ENCODE measurements around the gene SEMA5A. TPM values are rescaled to one million over a fixed set of nuclear protein-coding genes. Genes with fewer than 3 reads are reported as not detected.

The SEMA5A gene
- polyA plus RNA-seq, 1 donor from 2014 or later: 3.2 TPM

- Histone ChIP-seq H3K36me3 (ENCODE audit: insufficient read depth, low read length) (no peaks in the 10 kb centered on the region), H3K9me3 (ENCODE audit: low read length) (no peaks in the 10 kb centered on the region), H3K9ac (ENCODE audit: low read length) (no peak overlapping the region), H3K27ac (ENCODE audit: low read length) (no peak overlapping the region), H3K9me2 (ENCODE audit: insufficient read depth, low read length) (no peaks in the 10 kb centered on the region), H3F3A (ENCODE audit: insufficient read depth, low read length, poor library complexity, severe bottlenecking) (no peaks in the 10 kb centered on the region), H3K4me3 (ENCODE audit: low read length) (no peak overlapping the region), H3K79me2 (replicated peaks; ENCODE audit: insufficient read depth, low read length) (no peaks in the 10 kb centered on the region), H2AFZ (ENCODE audit: low read depth, low read length) (no peak overlapping the region), H4K20me1 (ENCODE audit: insufficient read depth) (no peaks in the 10 kb centered on the region), H3K4me2 (ENCODE audit: low read length) (no peak overlapping the region), H3K27me3 (ENCODE audit: insufficient read depth, low read depth, low read length) (no peaks in the 10 kb centered on the region)
- no peak for TF ChIP-seq TAF1 (IDR thresholded peaks at IDR 0.05; ENCODE audit: low read depth)
- TF ChIP-seq EZH2 (IDR thresholded peaks at IDR 0.05; ENCODE audit: borderline replicate concordance, insufficient read depth, low read length, poor library complexity, severe bottlenecking): no peak
- no peak for TF ChIP-seq POLR2AphosphoS5 (IDR thresholded peaks at IDR 0.05)
- no peak for TF ChIP-seq RAD21 (conservative IDR thresholded peaks at IDR 0.05)
- no peak for TF ChIP-seq CTCF (IDR thresholded peaks at IDR 0.05; ENCODE audit: poor library complexity, severe bottlenecking)
- TF ChIP-seq EP300 (conservative IDR thresholded peaks at IDR 0.05; ENCODE audit: poor library complexity, severe bottlenecking): no peak
- TF ChIP-seq REST (IDR thresholded peaks at IDR 0.05; ENCODE audit: borderline replicate concordance): no peak
- TF ChIP-seq SMC3 (conservative IDR thresholded peaks at IDR 0.05; ENCODE audit: poor library complexity): no peak
- no peak for TF ChIP-seq MXI1 (conservative IDR thresholded peaks at IDR 0.05; ENCODE audit: poor library complexity, severe bottlenecking)
These were observed 282.2 kb downstream of the SEMA5A start for GRCh38 chr5:9263656-9264055.

GRCh38 chr5:9251379-9251980, 294.4 kb downstream of the SEMA5A start:
- Histone ChIP-seq H3K4me3 (ENCODE audit: low read length) (no peak overlapping the region), H3F3A (ENCODE audit: insufficient read depth, low read length, poor library complexity, severe bottlenecking) (no peaks in the 10 kb centered on the region), H3K9me3 (ENCODE audit: low read length) (no peaks in the 10 kb centered on the region), H4K20me1 (ENCODE audit: insufficient read depth) (no peaks in the 10 kb centered on the region), H3K4me2 (ENCODE audit: low read length) (no peak overlapping the region), H3K79me2 (replicated peaks; ENCODE audit: insufficient read depth, low read length) (no peaks in the 10 kb centered on the region), H3K9ac (ENCODE audit: low read length) (no peak overlapping the region), H3K27ac (ENCODE audit: low read length) (no peak overlapping the region), H2AFZ (ENCODE audit: low read depth, low read length) (no peak overlapping the region), H3K27me3 (ENCODE audit: insufficient read depth, low read depth, low read length) (no peaks in the 10 kb centered on the region), H3K9me2 (ENCODE audit: insufficient read depth, low read length) (no peaks in the 10 kb centered on the region), H3K36me3 (ENCODE audit: insufficient read depth, low read length) (no peaks in the 10 kb centered on the region)
- TF ChIP-seq POLR2AphosphoS5 (IDR thresholded peaks at IDR 0.05): no peak
- TF ChIP-seq RAD21 (conservative IDR thresholded peaks at IDR 0.05): no peak
- no peak for TF ChIP-seq CTCF (IDR thresholded peaks at IDR 0.05; ENCODE audit: poor library complexity, severe bottlenecking)
- no peak for TF ChIP-seq REST (IDR thresholded peaks at IDR 0.05; ENCODE audit: borderline replicate concordance)
- no peak for TF ChIP-seq SMC3 (conservative IDR thresholded peaks at IDR 0.05; ENCODE audit: poor library complexity)
- TF ChIP-seq EZH2 (IDR thresholded peaks at IDR 0.05; ENCODE audit: borderline replicate concordance, insufficient read depth, low read length, poor library complexity, severe bottlenecking): no peak
- TF ChIP-seq MXI1 (conservative IDR thresholded peaks at IDR 0.05; ENCODE audit: poor library complexity, severe bottlenecking): no peak
- no peak for TF ChIP-seq EP300 (conservative IDR thresholded peaks at IDR 0.05; ENCODE audit: poor library complexity, severe bottlenecking)
- TF ChIP-seq TAF1 (IDR thresholded peaks at IDR 0.05; ENCODE audit: low read depth): no peak
